Natural killer cell (primary cell): ENCODE results near the gene GTF3C1. TPM values are rescaled to one million over a fixed set of nuclear protein-coding genes. Genes with fewer than 3 reads are reported as not detected.

ENCODE experiments used
- ATAC-seq, 3 donors: fragments of 150-1000 bp in 2 of 3; fragments of 200-7000 bp in 1 of 3; cut with Tn5 transposase; 1 replicate in 1 of 3; 2 replicates in 2 of 3; pipeline ENCODE4 v1.10.0; 2021; ENCODE audit warnings: mild to moderate bottlenecking in 2 of 3, moderate library complexity in 2 of 3
- DNase-seq, 2 donors: peaks; one replicate each; pipeline versions ENCODE4 v3.0.0 to v3.0.0-alpha.2; 2013 to 2021; ENCODE audit warnings: mixed read lengths in 1 of 2
- H3K27ac ChIP-seq: one replicate; pipeline ENCODE4 v1.5.1; 2013; ENCODE audit warnings: mild to moderate bottlenecking, low read length
- H3K27me3 ChIP-seq: one replicate; pipeline ENCODE4 v1.6.1; 2013; ENCODE audit warnings: low read length; ENCODE audit not compliant: control insufficient read depth, insufficient read depth
- H3K36me3 ChIP-seq: one replicate; pipeline ENCODE4 v1.6.1; 2013; ENCODE audit warnings: low read length; ENCODE audit not compliant: control insufficient read depth, insufficient read depth
- H3K4me1 ChIP-seq: one replicate; pipeline ENCODE4 v1.6.1; 2013; ENCODE audit warnings: low read length; ENCODE audit not compliant: control insufficient read depth, insufficient read depth
- H3K4me3 ChIP-seq: one replicate; pipeline ENCODE4 v1.5.1; 2013; ENCODE audit warnings: low read length
- H3K9me3 ChIP-seq: one replicate; pipeline ENCODE4 v1.6.1; 2013; ENCODE audit warnings: low read length; ENCODE audit not compliant: control insufficient read depth, insufficient read depth
- H3K27ac Mint-ChIP-seq, 2 donors: one replicate each; pipeline ENCODE4 v1.8.0; 2022; ENCODE audit warnings: mild to moderate bottlenecking in 2 of 2, mixed read lengths in 2 of 2, moderate library complexity in 1 of 2
- H3K27me3 Mint-ChIP-seq, 2 donors: one replicate each; pipeline ENCODE4 v1.8.0; 2022; ENCODE audit warnings: low read depth in 2 of 2, mixed read lengths in 2 of 2
- H3K36me3 Mint-ChIP-seq: one replicate; pipeline ENCODE4 v1.8.0; 2022; ENCODE audit warnings: mixed read lengths
- H3K4me1 Mint-ChIP-seq, 2 donors: one replicate each; pipeline ENCODE4 v1.8.0; 2022; ENCODE audit warnings: mixed read lengths in 2 of 2
- H3K4me3 Mint-ChIP-seq: one replicate; pipeline ENCODE4 v1.8.0; 2022; ENCODE audit warnings: mild to moderate bottlenecking, moderate library complexity, mixed read lengths
- H3K9me3 Mint-ChIP-seq, 2 donors: one replicate each; pipeline ENCODE4 v1.8.0; 2022; ENCODE audit warnings: mixed read lengths in 2 of 2
- CTCF ChIP-seq: fragments of 200-600 bp; IDR thresholded peaks from one replicate; pipeline ENCODE4 v1.8.0; 2022; ENCODE audit warnings: antibody characterized with exemption
- WGBS: methylation state at CpG from one replicate; pipeline ENCODE4 v1.1.7; 2013; ENCODE audit warnings: missing lambda C conversion rate; ENCODE audit not compliant: insufficient coverage; 5-methylcytosine and 5-hydroxymethylcytosine counted together
- intact Hi-C: fragments of 100-400 bp; cut with micrococcal nuclease; formaldehyde crosslinking; loops from one replicate; pipeline ENCODE4 v1.14.2; 2022
- total RNA-seq, 4 donors: library from RNA; stranded (reverse); fragments of 120-200 nt in 1 of 4; gene quantifications; one replicate each; pipeline versions ENCODE4 v1.2.3 to v1.2.4, GENCODE V29; 2013 to 2022

The GTF3C1 gene
- total RNA-seq, 3 donors from 2014 or later (not counting 1 experiment from before 2014, with no cell fraction given): 111 to 160 (median 125) TPM

GRCh38 chr16:27566417-27566816 is 16.7 kb upstream of the GTF3C1 start:
- peaks cover 6 to 14% of the 10 kb centered on the region in 2 donors for H3K4me1 Mint-ChIP-seq
- Histone ChIP-seq H3K27me3 (no peaks in the 10 kb centered on the region), H3K4me3 (no peak overlapping the region), H3K27ac (no peak overlapping the region), H3K4me1 (no peaks in the 10 kb centered on the region), H3K36me3 (no peaks in the 10 kb centered on the region), H3K9me3 (no peaks in the 10 kb centered on the region)
- no peak overlapping the region for H3K27ac Mint-ChIP-seq
- H3K4me3 Mint-ChIP-seq: no peak overlapping the region
- H3K9me3 Mint-ChIP-seq: no peaks in the 10 kb centered on the region
- DNase-seq (no peak), ATAC-seq (peak in 1 of 3 donors; percentile 41)
- 46% methylated on average over 6 of the region's 6 CpGs for WGBS
- intact Hi-C loops: no loop called here
- no peaks in the 10 kb centered on the region for H3K36me3 Mint-ChIP-seq
- H3K27me3 Mint-ChIP-seq: no peaks in the 10 kb centered on the region
- TF ChIP-seq CTCF: no peak

- Mint-ChIP-seq H3K4me1 (peaks cover 6 to 18% of the 10 kb centered on the region in 2 donors), H3K36me3 (no peaks in the 10 kb centered on the region), H3K27me3 (no peaks in the 10 kb centered on the region), H3K27ac (no peak overlapping the region), H3K4me3 (no peak overlapping the region), H3K9me3 (no peaks in the 10 kb centered on the region)
- Histone ChIP-seq H3K4me1 (no peaks in the 10 kb centered on the region), H3K27ac (no peak overlapping the region), H3K27me3 (no peaks in the 10 kb centered on the region), H3K4me3 (no peak overlapping the region), H3K36me3 (no peaks in the 10 kb centered on the region), H3K9me3 (no peaks in the 10 kb centered on the region)
- intact Hi-C loops: no loop called here
- no peak for TF ChIP-seq CTCF
- ATAC-seq (no peak), DNase-seq (no peak)
- 95% methylated on average over 5 of the region's 5 CpGs for WGBS
Observed at GRCh38 chr16:27564224-27564623, 14.5 kb upstream of the GTF3C1 start.

- WGBS: 94% methylated on average over 8 of the region's 8 CpGs
- DNase-seq (no peak), ATAC-seq (no peak)
- Histone ChIP-seq H3K36me3 (no peaks in the 10 kb centered on the region), H3K27ac (no peak overlapping the region), H3K27me3 (no peaks in the 10 kb centered on the region), H3K9me3 (no peaks in the 10 kb centered on the region), H3K4me3 (no peak overlapping the region), H3K4me1 (no peaks in the 10 kb centered on the region)
- H3K36me3 Mint-ChIP-seq: no peaks in the 10 kb centered on the region
- no peaks in the 10 kb centered on the region for H3K27me3 Mint-ChIP-seq
- TF ChIP-seq CTCF: no peak
- H3K27ac Mint-ChIP-seq: no peak overlapping the region
- H3K4me3 Mint-ChIP-seq: no peak overlapping the region
- H3K9me3 Mint-ChIP-seq: no peaks in the 10 kb centered on the region
- intact Hi-C loops: no loop called here
- peaks cover 0 to 12% of the 10 kb centered on the region in 2 donors for H3K4me1 Mint-ChIP-seq
Observed at GRCh38 chr16:27561216-27561615, 11.5 kb upstream of the GTF3C1 start.

GRCh38 chr16:27558932-27559331 is 9.2 kb upstream of the GTF3C1 start:
- TF ChIP-seq CTCF: no peak
- DNase-seq (no peak), ATAC-seq (no peak)
- Histone ChIP-seq H3K4me3 (no peak overlapping the region), H3K9me3 (no peaks in the 10 kb centered on the region), H3K4me1 (no peaks in the 10 kb centered on the region), H3K27ac (no peak overlapping the region), H3K36me3 (no peaks in the 10 kb centered on the region), H3K27me3 (no peaks in the 10 kb centered on the region)
- no peaks in the 10 kb centered on the region for H3K9me3 Mint-ChIP-seq
- intact Hi-C loops: no loop called here
- no peak overlapping the region for H3K4me3 Mint-ChIP-seq
- no peaks in the 10 kb centered on the region for H3K27me3 Mint-ChIP-seq
- H3K4me1 Mint-ChIP-seq: peaks cover 0 to 11% of the 10 kb centered on the region in 2 donors
- H3K27ac Mint-ChIP-seq: no peak overlapping the region
- WGBS: 100% methylated on average over 1 of the region's 1 CpG
- H3K36me3 Mint-ChIP-seq: no peaks in the 10 kb centered on the region
